Omental fat pad (tissue), 4 donors: ENCODE results near the gene RPP40. TPM values are rescaled to one million over a fixed set of nuclear protein-coding genes. Genes with fewer than 3 reads are reported as not detected.
"Not testable (repeated sequence)": the region's sequence is repeated elsewhere in the genome, so short reads cannot be mapped to it uniquely, and the experiment has no call there.

Source experiments
- ATAC-seq: fragments of 150-250 bp; one replicate; pipeline ENCODE4 v1.9.1; 2016; ENCODE audit warnings: mild to moderate bottlenecking, moderate library complexity; ENCODE audit not compliant: low FRiP score
- DNase-seq: peaks from one replicate; pipeline ENCODE4 v3.0.0-alpha.2; 2019; ENCODE audit warnings: low spot score
- total RNA-seq, 4 donors: library from RNA; depleted of rRNA; stranded (reverse); fragments of >200 nt; gene quantifications; one replicate each; pipeline ENCODE4 v1.1.0, GENCODE V29; 2016
- TF ChIP-seq, protein P1 (sequence below), 3 donors: fragments of 450-650 bp; IDR thresholded peaks; one replicate each; pipeline ENCODE4 v1.5.1; 2016 to 2017; ENCODE audit warnings: antibody characterized with exemption in 3 of 3, mild to moderate bottlenecking in 3 of 3, moderate library complexity in 2 of 3

The RPP40 gene
- total RNA-seq, 4 donors from 2014 or later: 6.0 to 22.5 (median 10.1) TPM

DNA sequence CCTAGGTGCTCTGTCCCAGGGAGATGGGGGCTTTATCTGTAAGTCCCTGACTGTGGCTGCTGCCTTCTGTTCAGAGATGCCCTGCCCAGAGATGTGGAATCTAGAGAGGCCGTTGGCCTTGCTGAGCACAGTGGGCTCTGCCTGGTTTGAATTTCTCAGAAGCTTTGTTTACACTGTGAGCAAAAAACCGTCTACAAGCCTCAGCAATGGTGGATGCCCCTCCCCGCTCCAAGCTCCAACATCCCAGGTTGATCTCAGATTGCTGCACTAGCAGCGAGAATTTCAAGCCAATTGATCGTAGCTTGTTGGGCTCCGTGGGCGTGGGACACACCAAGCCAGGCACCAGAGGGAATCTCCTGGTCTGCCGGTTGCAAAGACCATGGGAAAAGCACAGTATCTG, 16.3 kb upstream of the RPP40 start:
- TF ChIP-seq, protein P1, sequence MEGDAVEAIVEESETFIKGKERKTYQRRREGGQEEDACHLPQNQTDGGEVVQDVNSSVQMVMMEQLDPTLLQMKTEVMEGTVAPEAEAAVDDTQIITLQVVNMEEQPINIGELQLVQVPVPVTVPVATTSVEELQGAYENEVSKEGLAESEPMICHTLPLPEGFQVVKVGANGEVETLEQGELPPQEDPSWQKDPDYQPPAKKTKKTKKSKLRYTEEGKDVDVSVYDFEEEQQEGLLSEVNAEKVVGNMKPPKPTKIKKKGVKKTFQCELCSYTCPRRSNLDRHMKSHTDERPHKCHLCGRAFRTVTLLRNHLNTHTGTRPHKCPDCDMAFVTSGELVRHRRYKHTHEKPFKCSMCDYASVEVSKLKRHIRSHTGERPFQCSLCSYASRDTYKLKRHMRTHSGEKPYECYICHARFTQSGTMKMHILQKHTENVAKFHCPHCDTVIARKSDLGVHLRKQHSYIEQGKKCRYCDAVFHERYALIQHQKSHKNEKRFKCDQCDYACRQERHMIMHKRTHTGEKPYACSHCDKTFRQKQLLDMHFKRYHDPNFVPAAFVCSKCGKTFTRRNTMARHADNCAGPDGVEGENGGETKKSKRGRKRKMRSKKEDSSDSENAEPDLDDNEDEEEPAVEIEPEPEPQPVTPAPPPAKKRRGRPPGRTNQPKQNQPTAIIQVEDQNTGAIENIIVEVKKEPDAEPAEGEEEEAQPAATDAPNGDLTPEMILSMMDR (IDR thresholded peaks at IDR 0.05): no peak
- no peak for ATAC-seq
- no peak for DNase-seq

DNA sequence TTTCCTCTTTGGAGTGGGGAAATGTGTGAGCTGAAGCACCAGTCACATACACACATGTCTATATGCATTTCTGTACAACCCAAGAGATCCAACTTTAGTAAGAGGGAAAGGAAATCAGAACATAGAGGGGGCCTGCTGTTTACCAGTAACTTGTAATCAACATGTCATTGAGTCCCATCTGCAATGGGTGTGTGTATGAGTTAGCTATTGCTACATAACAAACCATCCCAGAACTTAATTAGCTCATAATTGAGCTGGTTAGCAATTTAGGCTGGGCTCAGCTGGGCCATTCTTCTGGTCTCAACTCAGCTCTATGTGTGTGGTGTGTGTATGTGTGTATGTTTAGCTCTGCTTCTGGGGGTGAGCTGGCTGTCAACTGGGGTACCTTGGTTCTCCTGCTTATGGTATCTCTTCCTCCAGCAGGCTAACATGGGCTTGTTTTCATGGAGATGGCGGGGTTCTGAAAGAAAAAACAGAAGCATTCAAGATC, 10.3 kb upstream of the RPP40 start:
- ATAC-seq: no peak
- TF ChIP-seq, protein P1 (IDR thresholded peaks at IDR 0.05): no peak
- no peak for DNase-seq

DNA sequence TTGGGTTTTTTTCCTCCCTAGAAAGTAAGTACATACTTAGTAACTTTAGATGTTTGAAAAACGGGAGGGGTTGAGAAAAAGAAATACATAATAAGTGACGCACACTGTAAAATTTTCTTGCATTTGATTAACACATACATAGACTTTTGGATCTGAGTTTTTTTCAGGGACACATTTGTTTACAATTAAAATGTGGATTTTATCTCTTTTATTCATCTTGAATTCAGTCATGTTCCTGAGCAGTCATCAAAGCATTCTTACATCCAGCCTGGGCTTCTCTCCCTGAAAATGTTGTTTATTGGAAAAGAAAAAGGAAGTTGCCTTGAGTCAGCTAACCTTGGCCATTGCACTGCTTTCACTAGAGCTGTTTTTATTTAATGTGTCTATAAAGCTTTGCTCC, 8.7 kb upstream of the RPP40 start:
- no peak for ATAC-seq
- TF ChIP-seq, protein P1 (IDR thresholded peaks at IDR 0.05): no peak

DNA sequence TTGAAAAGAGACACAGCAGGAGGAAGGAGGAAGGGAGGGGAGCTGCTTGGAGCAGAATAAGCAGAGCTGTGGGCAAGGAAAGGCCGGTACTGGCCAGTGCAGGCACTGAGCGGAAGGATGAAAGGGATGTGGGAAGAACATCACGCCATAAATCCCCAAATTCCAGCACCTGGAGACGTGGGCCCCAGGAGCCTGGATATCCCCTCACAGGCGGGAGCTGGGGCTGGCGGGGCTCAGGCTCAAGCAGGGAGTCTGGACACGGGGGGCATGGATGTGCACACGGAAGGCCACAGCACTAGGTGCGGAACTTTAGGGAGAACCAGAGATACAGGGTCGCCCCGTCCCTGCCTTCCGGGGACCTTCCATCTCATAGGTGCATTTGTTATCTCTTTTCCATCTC, 7.5 kb upstream of the RPP40 start:
- no peak for DNase-seq
- TF ChIP-seq, protein P1 (IDR thresholded peaks at IDR 0.05): no peak
- no peak for ATAC-seq

More for the DNA sequence above, 8.7 kb upstream of the RPP40 start:
- no peak for DNase-seq

DNA sequence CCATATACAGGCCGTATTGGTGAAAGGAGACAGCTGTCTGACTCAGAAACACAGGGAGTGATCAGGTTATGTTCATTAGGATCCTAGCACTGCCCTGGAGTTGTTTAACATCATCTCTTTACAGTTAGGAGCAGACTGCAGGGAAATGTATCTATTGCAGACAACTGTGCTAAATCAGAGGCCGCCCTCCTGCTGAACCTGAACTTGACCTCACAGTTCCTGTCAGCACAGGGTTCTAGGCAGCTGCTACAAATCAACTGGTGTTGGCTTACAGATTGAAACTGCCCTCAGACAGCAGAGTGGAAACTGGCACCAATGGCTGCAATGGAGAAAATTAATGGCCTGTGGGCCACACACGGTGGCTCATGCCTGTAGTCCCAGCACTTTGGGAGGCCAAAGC, 3.7 kb upstream of the RPP40 start:
- no peak for ATAC-seq
- TF ChIP-seq, protein P1 (IDR thresholded peaks at IDR 0.05): no peak

DNA sequence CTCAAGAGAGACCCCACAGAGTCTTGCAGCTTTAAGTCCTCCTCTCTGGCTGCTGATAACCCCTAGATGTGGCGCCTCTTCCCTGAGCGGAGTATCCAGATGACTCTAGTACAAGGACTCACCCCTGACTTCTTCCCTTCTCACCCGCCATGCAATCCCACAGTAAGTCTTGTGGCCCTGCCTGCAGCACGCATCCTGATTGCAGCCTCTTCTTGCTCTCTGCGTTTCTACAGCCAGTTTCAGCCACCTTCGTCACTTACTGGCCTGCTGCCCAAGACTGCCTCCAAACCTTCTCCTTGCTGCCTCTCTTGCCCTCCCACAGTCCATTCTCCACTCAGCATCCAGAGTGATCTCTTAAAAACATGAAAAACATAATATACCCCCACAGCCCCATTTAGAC, 2.4 kb upstream of the RPP40 start:
- no peak for ATAC-seq
- TF ChIP-seq, protein P1 (IDR thresholded peaks at IDR 0.05): no peak
- no peak for DNase-seq

More for the DNA sequence above, 3.7 kb upstream of the RPP40 start:
- no peak for DNase-seq

DNA sequence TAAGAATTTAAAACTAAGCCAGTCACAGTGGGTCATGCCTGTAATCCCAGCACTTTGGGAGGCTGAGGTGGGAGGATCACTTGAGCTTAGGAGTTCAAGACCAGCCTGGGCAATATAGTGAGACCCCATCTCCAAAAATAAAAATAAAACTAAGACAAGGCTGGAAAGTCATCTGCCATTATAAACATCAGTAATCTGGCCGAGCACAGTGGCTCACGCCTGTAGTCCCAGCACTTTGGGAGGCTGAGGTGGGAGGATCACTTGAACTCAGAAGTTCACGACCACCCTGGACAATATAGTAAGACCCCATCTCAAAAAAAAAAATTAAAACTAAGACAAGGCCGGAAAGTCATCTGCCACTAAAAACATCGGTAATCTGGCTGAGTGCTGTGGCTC, 1.2 kb upstream of the RPP40 start:
- not testable (repeated sequence) for DNase-seq, ATAC-seq
